Uterus (tissue), 2 donors: ENCODE data around the gene ZNF232.

ENCODE experiments used
- CTCF ChIP-seq, 4 experiments: fragments of 200-600 bp in 2 of 4; fragments of 450-650 bp in 2 of 4; sonication (generic) in 2 of 4; IDR thresholded peaks; one replicate each; pipeline ENCODE4 v1.5.1; 2016 to 2019; ENCODE audit warnings: antibody characterized with exemption in 4 of 4, mild to moderate bottlenecking in 2 of 4, moderate library complexity in 1 of 4
- POLR2A ChIP-seq, 2 donors: fragments of 450-650 bp; IDR thresholded peaks; one replicate each; pipeline ENCODE4 v1.6.1; 2016; ENCODE audit warnings: antibody characterized with exemption in 2 of 2, mild to moderate bottlenecking in 1 of 2, moderate library complexity in 1 of 2

- TF ChIP-seq POLR2A (IDR thresholded peaks at IDR 0.05) (no peak), CTCF (IDR thresholded peaks at IDR 0.05) (no peak)
Observed at GRCh38 chr17:5135726-5136579, 24.3 kb upstream of the ZNF232 start.
